Left ventricle myocardium inferior (tissue), 1 donor: Measurements from ENCODE around the gene MARCHF2. TPM values are rescaled to one million over a fixed set of nuclear protein-coding genes. Genes with fewer than 3 reads are reported as not detected.
"Not testable (repeated sequence)": the region's sequence is repeated elsewhere in the genome, so short reads cannot be mapped to it uniquely, and the experiment has no call there.

Experiments used
- DNase-seq: peaks from one replicate; pipeline ENCODE4 v3.0.0-alpha.2; 2020
- H3K27ac ChIP-seq: fragments of 200-600 bp; replicated peaks from 2 replicates; pipeline ENCODE4 v1.8.0; 2021
- H3K27me3 ChIP-seq: fragments of 200-600 bp; 2 replicates; pipeline ENCODE4 v1.8.0; 2021; ENCODE audit warnings: low read depth
- H3K36me3 ChIP-seq: fragments of 200-600 bp; 2 replicates; pipeline ENCODE4 v1.8.0; 2021
- H3K4me1 ChIP-seq: fragments of 200-600 bp; 2 replicates; pipeline ENCODE4 v1.8.0; 2021
- H3K4me3 ChIP-seq: fragments of 200-600 bp; 2 replicates; pipeline ENCODE4 v1.8.0; 2021; ENCODE audit warnings: mild to moderate bottlenecking, moderate library complexity
- H3K9me3 ChIP-seq: fragments of 200-600 bp; replicated peaks from 2 replicates; pipeline ENCODE4 v1.8.0; 2021
- CTCF ChIP-seq: fragments of 200-600 bp; IDR thresholded peaks from 2 replicates; pipeline ENCODE4 v1.8.0; 2021; ENCODE audit warnings: antibody characterized with exemption, mild to moderate bottlenecking, borderline replicate concordance
- intact Hi-C: fragments of 100-400 bp; cut with micrococcal nuclease; formaldehyde crosslinking; loops from one replicate; pipeline ENCODE4 v1.11.0; 2022
- total RNA-seq: library from RNA; stranded (reverse); fragmentation: NEBNext Ultra II Directional; extraction: Animal tissue kit (Norgen Biotek cat#: 25700); gene quantifications from one replicate; pipeline ENCODE4 v1.2.1, GENCODE V29; 2021
- donor health status: DM: no; HTN: yes; CAD: no; lungs with severe emphysema.

MARCHF2 gene
- total RNA-seq, 1 donor from 2014 or later: 109 TPM

GRCh38 chr19:8416796-8417195, 3.7 kb downstream of the MARCHF2 start:
- peaks cover 11% of the 10 kb centered on the region for H3K36me3 ChIP-seq
- peak overlapping the region; percentile 82 for H3K27ac ChIP-seq
- DNase-seq: no peak
- no peak for TF ChIP-seq CTCF
- peaks cover 66% of the 10 kb centered on the region for H3K4me1 ChIP-seq
- no peaks in the 10 kb centered on the region for H3K27me3 ChIP-seq
- intact Hi-C loops: no loop called here
- no peak overlapping the region for H3K4me3 ChIP-seq
- no peaks in the 10 kb centered on the region for H3K9me3 ChIP-seq

- no peak for DNase-seq
- intact Hi-C loops: no loop called here
- Histone ChIP-seq H3K27me3 (no peaks in the 10 kb centered on the region), H3K27ac (no peak overlapping the region), H3K9me3 (no peaks in the 10 kb centered on the region), H3K4me3 (no peak overlapping the region), H3K36me3 (peaks cover 32% of the 10 kb centered on the region), H3K4me1 (peaks cover 48% of the 10 kb centered on the region)
- no peak for TF ChIP-seq CTCF
Observed at GRCh38 chr19:8421484-8422461, 8.7 kb downstream of the MARCHF2 start.

GRCh38 chr19:8423817-8424223, 10.7 kb downstream of the MARCHF2 start:
- peaks cover 45% of the 10 kb centered on the region for H3K36me3 ChIP-seq
- intact Hi-C loops: no loop called here
- no peak for TF ChIP-seq CTCF
- no peaks in the 10 kb centered on the region for H3K9me3 ChIP-seq
- peak; percentile 94 for DNase-seq
- peaks cover 28% of the 10 kb centered on the region for H3K4me1 ChIP-seq
- H3K27ac ChIP-seq: peak overlapping the region; percentile 95
- no peaks in the 10 kb centered on the region for H3K27me3 ChIP-seq
- H3K4me3 ChIP-seq: peak overlapping the region; percentile 44

GRCh38 chr19:8425331-8425730, 12.2 kb downstream of the MARCHF2 start:
- H3K36me3 ChIP-seq: peaks cover 51% of the 10 kb centered on the region
- H3K27me3 ChIP-seq, intact Hi-C loops, DNase-seq, H3K4me3 ChIP-seq, H3K9me3 ChIP-seq: not testable (repeated sequence)
- peaks cover 23% of the 10 kb centered on the region for H3K4me1 ChIP-seq
- H3K27ac ChIP-seq: peak overlapping the region; percentile 95

- intact Hi-C loops: no loop called here
- H3K4me3 ChIP-seq: no peak overlapping the region
- peaks cover 23% of the 10 kb centered on the region for H3K4me1 ChIP-seq
- H3K36me3 ChIP-seq: peaks cover 60% of the 10 kb centered on the region
- no peak for TF ChIP-seq CTCF
- no peak overlapping the region for H3K27ac ChIP-seq
- H3K27me3 ChIP-seq: no peaks in the 10 kb centered on the region
- DNase-seq: no peak
- H3K9me3 ChIP-seq: no peaks in the 10 kb centered on the region
Observed at GRCh38 chr19:8426283-8426682, 13.2 kb downstream of the MARCHF2 start.

- Histone ChIP-seq H3K36me3 (peaks cover 62% of the 10 kb centered on the region), H3K27ac (no peak overlapping the region), H3K9me3 (no peaks in the 10 kb centered on the region), H3K4me1 (peaks cover 19% of the 10 kb centered on the region), H3K27me3 (no peaks in the 10 kb centered on the region), H3K4me3 (no peak overlapping the region)
- no peak for TF ChIP-seq CTCF
- no peak for DNase-seq
- intact Hi-C loops: no loop called here
Observed at GRCh38 chr19:8429044-8429443, 15.9 kb downstream of the MARCHF2 start.
